C4-2B (cell line): Measurements from ENCODE around the gene CCIN.

Experiments used
- H3K27ac ChIP-seq: fragments of 450-650 bp; 2 replicates; pipeline ENCODE4 v1.5.1; 2017
- ZFX ChIP-seq: fragments of 450-650 bp; IDR thresholded peaks from 2 replicates; pipeline ENCODE4 v1.6.1; 2017
- TF ChIP-seq, protein P1 (sequence below): fragments of 450-650 bp; conservative IDR thresholded peaks from 2 replicates; pipeline ENCODE4 v1.5.1; 2017; ENCODE audit warnings: mild to moderate bottlenecking

The CCIN gene

DNA sequence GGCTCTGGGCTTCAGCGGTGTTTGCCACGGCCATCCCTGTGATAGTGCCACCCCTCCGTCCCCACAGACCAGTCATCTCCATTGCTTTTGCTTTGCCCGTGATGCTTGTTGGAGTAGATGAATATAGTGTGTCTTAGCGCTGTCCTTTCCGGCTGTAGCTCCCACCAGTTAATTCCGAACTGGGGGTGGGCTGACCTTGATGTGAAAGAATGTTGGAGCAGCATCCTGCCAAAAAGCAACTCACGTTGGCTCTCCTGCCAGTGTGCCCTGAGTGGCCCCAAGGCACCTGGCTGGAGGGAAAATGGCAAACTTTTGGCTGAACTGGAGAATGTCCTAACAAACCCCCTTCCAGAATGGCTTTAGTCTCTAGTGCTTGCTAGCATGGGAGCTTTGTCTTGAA, 41.5 kb downstream of the CCIN start:
- TF ChIP-seq, protein P1, sequence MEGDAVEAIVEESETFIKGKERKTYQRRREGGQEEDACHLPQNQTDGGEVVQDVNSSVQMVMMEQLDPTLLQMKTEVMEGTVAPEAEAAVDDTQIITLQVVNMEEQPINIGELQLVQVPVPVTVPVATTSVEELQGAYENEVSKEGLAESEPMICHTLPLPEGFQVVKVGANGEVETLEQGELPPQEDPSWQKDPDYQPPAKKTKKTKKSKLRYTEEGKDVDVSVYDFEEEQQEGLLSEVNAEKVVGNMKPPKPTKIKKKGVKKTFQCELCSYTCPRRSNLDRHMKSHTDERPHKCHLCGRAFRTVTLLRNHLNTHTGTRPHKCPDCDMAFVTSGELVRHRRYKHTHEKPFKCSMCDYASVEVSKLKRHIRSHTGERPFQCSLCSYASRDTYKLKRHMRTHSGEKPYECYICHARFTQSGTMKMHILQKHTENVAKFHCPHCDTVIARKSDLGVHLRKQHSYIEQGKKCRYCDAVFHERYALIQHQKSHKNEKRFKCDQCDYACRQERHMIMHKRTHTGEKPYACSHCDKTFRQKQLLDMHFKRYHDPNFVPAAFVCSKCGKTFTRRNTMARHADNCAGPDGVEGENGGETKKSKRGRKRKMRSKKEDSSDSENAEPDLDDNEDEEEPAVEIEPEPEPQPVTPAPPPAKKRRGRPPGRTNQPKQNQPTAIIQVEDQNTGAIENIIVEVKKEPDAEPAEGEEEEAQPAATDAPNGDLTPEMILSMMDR: no peak
- TF ChIP-seq ZFX: no peak
- H3K27ac ChIP-seq: no peak overlapping the region

DNA sequence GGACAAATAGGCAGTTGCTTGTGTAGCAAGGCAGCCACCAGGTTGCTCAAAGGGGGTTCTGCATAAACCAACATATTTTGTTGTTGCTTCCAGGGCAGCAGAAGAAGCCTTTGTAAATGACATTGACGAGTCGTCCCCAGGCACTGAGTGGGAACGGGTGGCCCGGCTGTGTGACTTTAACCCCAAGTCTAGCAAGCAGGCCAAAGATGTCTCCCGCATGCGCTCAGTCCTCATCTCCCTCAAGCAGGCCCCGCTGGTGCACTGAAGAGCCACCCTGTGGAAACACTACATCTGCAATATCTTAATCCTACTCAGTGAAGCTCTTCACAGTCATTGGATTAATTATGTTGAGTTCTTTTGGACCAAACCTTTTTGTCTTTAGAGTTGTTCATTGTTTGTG, 42.3 kb downstream of the CCIN start:
- H3K27ac ChIP-seq: no peak overlapping the region
- no peak for TF ChIP-seq ZFX
- TF ChIP-seq, protein P1: no peak

DNA sequence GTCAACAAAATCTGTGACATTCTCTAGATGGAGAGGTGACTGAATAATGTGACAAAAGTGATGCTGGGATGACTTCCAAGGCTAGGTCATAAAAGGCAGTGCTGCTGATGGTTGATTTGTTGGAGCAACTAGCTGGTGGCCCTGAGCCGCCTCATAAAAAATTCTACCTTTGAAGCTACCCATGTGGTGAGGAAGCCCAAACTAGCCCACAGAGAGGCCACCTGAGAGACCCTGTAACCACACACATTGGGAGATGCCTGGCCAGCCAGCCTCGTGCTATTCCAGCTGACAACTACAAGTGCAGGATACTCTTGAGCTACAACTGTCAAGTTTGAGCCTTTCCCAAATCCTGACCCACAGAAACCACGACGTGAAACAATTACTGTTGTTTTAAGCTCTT, 44.2 kb downstream of the CCIN start:
- TF ChIP-seq ZFX: no peak
- TF ChIP-seq, protein P1: no peak

DNA sequence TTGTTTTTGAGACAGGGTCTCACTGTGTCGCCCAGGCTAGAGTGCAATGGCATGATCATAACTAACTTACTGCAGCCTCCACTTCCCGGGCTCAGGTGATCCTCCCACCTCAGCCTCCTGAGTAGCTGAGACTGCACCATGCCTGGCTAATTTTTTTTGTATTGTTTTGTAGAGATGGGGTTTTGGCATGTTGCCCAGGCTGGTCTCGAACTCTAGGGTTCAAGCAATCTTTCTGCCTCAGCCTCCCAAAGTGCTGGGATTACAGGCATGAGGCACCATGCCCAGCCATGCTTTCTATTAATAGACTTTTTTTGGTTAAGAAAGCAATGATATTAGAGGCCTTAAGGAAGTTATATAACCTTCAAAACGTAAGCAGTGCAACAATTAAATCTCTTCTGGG, 44.8 kb downstream of the CCIN start:
- no peak for TF ChIP-seq ZFX
- TF ChIP-seq, protein P1: no peak

More for the DNA sequence above, 44.2 kb downstream of the CCIN start:
- no peak overlapping the region for H3K27ac ChIP-seq

DNA sequence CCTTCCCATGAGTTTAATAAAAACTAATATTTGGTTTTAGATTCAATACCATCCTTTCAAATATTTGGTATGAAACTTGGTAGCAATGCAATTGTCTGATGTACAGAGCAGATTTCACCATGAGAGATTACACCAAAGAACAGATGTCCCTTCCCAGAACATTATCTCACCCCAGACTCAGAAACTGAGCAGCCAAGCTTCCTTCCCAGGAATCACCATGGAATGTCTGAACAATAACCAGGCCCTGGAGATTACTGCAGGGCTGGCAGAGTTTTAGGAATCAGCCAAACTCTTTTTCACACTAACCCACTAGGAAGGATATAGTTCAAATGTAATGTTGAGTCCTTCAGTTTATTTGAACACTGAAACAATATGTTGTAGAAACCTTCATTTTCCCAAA, 45.4 kb downstream of the CCIN start:
- TF ChIP-seq, protein P1: no peak
- TF ChIP-seq ZFX: no peak
- H3K27ac ChIP-seq: no peak overlapping the region

More for the DNA sequence above, 44.8 kb downstream of the CCIN start:
- H3K27ac ChIP-seq: no peak overlapping the region

DNA sequence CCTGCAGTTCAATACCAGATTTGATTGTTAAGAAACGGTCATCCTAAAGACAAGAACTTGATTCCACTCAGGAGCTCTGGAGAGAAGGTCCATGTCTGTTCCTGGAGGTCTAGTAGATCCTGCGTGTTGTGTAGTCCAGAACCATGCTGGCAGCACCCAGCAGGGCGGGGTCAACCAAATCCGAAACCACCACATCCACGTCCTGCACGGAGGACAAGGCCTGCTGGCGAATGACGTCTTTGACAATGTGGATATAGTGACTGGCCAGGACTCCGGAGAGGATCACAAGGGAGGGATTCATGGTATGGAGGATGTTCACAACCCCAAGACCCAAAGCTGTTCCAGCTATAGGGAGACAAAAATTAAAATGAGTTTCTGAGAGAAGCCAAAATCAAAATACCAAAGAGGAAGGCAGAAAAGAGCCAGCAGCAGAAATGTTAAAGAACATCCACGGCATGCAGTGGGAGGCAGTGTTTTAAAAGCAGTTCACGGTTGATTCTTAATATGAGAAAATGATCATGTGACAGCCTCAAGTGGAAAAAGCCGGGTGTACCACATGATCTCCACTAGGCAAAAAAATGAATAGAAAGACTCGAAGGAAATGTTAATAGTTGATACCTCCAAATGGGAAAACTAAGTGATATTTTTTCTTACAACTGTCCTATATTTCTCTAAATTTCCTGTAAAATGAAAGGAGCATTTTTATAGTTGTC, 48.2 kb downstream of the CCIN start:
- no peak overlapping the region for H3K27ac ChIP-seq
- TF ChIP-seq ZFX: no peak
- TF ChIP-seq, protein P1: no peak

DNA sequence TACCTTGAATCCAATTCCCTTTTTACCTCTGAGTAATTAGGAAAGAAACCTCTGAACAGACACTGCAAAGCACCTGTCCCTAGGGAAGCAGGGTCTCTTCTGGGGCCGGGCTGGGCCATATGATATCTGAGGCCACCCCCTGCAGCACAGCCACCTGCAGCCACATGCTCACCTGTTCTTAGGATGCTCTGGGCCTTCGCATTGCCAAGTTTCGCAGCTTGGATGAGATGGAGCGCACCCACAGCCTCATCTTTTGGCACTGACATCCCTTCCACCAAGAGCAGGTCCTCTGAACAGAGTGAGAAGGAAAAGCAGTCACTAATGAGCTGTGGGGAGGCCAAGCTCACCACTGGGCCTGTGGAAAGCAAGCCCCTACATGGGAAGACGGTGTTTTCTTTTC, 48.8 kb downstream of the CCIN start:
- TF ChIP-seq, protein P1: no peak
- TF ChIP-seq ZFX: no peak
- H3K27ac ChIP-seq: no peak overlapping the region
